ENCODE data around the gene NEK5.
A peak's percentile ranks its signal among the peaks of the same experiment; 100 is the strongest.
"Not testable (repeated sequence)": the region's sequence is repeated elsewhere in the genome, so short reads cannot be mapped to it uniquely, and the experiment has no call there.

Gene NEK5

GRCh38 chr13:52128714-52129700 lies at the start of gene NEK5:
NEK5 (minus strand) TSS chr13:52129073; CDS start chr13:52127482, 1,591 bp downstream.
- peak; percentile 40 to 42 for DNase-seq (ENCODE audit: low read depth in 2 of 2)

- DNase-seq (ENCODE audit: low read depth in 2 of 2), result no peak
Observed at GRCh38 chr13:52177276-52177675, 48.4 kb upstream of the NEK5 start.

GRCh38 chr13:52173970-52174369 lies 45.1 kb upstream of the NEK5 start:
- DNase-seq (ENCODE audit: low read depth in 2 of 2), result not testable (repeated sequence)

- DNase-seq (ENCODE audit: low read depth in 2 of 2), result no peak
Observed at GRCh38 chr13:52173373-52173772, 44.5 kb upstream of the NEK5 start.

GRCh38 chr13:52171686-52172085 lies 42.8 kb upstream of the NEK5 start:
- not testable (repeated sequence) for DNase-seq (ENCODE audit: low read depth in 2 of 2)

GRCh38 chr13:52170828-52171391 lies 42.0 kb upstream of the NEK5 start:
- DNase-seq (ENCODE audit: low read depth in 2 of 2), result not testable (repeated sequence)

- DNase-seq (ENCODE audit: low read depth in 2 of 2), result no peak
Observed at GRCh38 chr13:52169839-52170238, 41.0 kb upstream of the NEK5 start.

- no peak for DNase-seq (ENCODE audit: low read depth in 2 of 2)
Observed at GRCh38 chr13:52165411-52165810, 36.5 kb upstream of the NEK5 start.

- DNase-seq (ENCODE audit: low read depth in 2 of 2), result no peak
Observed at GRCh38 chr13:52164989-52165388, 36.1 kb upstream of the NEK5 start.

GRCh38 chr13:52163878-52164277 lies 35.0 kb upstream of the NEK5 start:
- DNase-seq (ENCODE audit: low read depth in 2 of 2), result not testable (repeated sequence)

GRCh38 chr13:52162279-52163101 lies 33.6 kb upstream of the NEK5 start:
- no peak for DNase-seq (ENCODE audit: low read depth in 2 of 2)

- DNase-seq (ENCODE audit: low read depth in 2 of 2), result no peak
Observed at GRCh38 chr13:52161181-52161646, 32.3 kb upstream of the NEK5 start.

- no peak for DNase-seq (ENCODE audit: low read depth in 2 of 2)
Observed at GRCh38 chr13:52160506-52160905, 31.6 kb upstream of the NEK5 start.

GRCh38 chr13:52160053-52160452 lies 31.2 kb upstream of the NEK5 start:
- no peak for DNase-seq (ENCODE audit: low read depth in 2 of 2)

- DNase-seq (ENCODE audit: low read depth in 2 of 2), result peak; percentile 33 to 35
Observed at GRCh38 chr13:52159159-52159982, 30.5 kb upstream of the NEK5 start, which contains the start of gene NEK3. NEK3 (minus strand) TSS chr13:52159597; CDS start chr13:52156191, 3,406 bp downstream.

- DNase-seq (ENCODE audit: low read depth in 2 of 2), result no peak
Observed at GRCh38 chr13:52158629-52159158, 29.8 kb upstream of the NEK5 start.

- DNase-seq (ENCODE audit: low read depth in 2 of 2), result no peak
Observed at GRCh38 chr13:52156724-52157261, 27.9 kb upstream of the NEK5 start.

- DNase-seq (ENCODE audit: low read depth in 2 of 2), result no peak
Observed at GRCh38 chr13:52155177-52155576, 26.3 kb upstream of the NEK5 start.

GRCh38 chr13:52147225-52147624 lies 18.4 kb upstream of the NEK5 start:
- no peak for DNase-seq (ENCODE audit: low read depth in 2 of 2)

GRCh38 chr13:52141299-52141698 lies 12.4 kb upstream of the NEK5 start:
- DNase-seq (ENCODE audit: low read depth in 2 of 2), result no peak

All from stimulated activated CD8-positive, alpha-beta memory T cell treated with anti-CD3 and anti-CD28 coated beads, Interleukin-2, amount 100 ng/mL, for 48 hours (primary cell).